Suppressor macrophage treated with lipopolysaccharide for 1 hour (primary cell): ENCODE data around the gene RALY.
A peak's percentile ranks its signal among the peaks of the same experiment; 100 is the strongest.

Experiments used
- DNase-seq, 3 donors: peaks; one replicate each; pipeline ENCODE4 v3.0.0-alpha.2; 2020 to 2022

Gene RALY

GRCh38 chr20:33990075-33990474, 3.6 kb upstream of the RALY start:
- DNase-seq = no peak

- DNase-seq = no peak
These were observed 2.2 kb upstream of the RALY start for GRCh38 chr20:33991502-33991901.

GRCh38 chr20:33992145-33992922, 1.4 kb upstream of the RALY start:
- peak in 2 of 3 donors; percentile 29 to 32 for DNase-seq

- peak; percentile 99 to 100 (median 99) for DNase-seq
These were observed 662 bp upstream of the RALY start for GRCh38 chr20:33992923-33993575.

- peak; percentile 87 to 96 (median 89) for DNase-seq
These were observed 657 bp downstream of the RALY start for GRCh38 chr20:33994222-33994913.

GRCh38 chr20:33995053-33995831, 1.5 kb downstream of the RALY start:
- peak; percentile 48 to 66 (median 62) for DNase-seq

- DNase-seq = no peak
These were observed 5.4 kb downstream of the RALY start for GRCh38 chr20:33999025-33999649.

- no peak for DNase-seq
These were observed 7.7 kb downstream of the RALY start for GRCh38 chr20:34001378-34001777.

- no peak for DNase-seq
These were observed 10.5 kb downstream of the RALY start for GRCh38 chr20:34004227-34004626.

- no peak for DNase-seq
These were observed 11.2 kb downstream of the RALY start for GRCh38 chr20:34004790-34005457.

- DNase-seq = no peak
These were observed 12.9 kb downstream of the RALY start for GRCh38 chr20:34006619-34007018.

- DNase-seq = no peak
These were observed 14.8 kb downstream of the RALY start for GRCh38 chr20:34008477-34008876.

GRCh38 chr20:34010405-34010931, 16.8 kb downstream of the RALY start:
- DNase-seq = peak; percentile 18 to 46 (median 40)

GRCh38 chr20:34011275-34011674, 17.6 kb downstream of the RALY start:
- no peak for DNase-seq

GRCh38 chr20:34012330-34012729, 18.6 kb downstream of the RALY start:
- no peak for DNase-seq

GRCh38 chr20:34012735-34013134, 19.0 kb downstream of the RALY start:
- DNase-seq = no peak

GRCh38 chr20:34013554-34013953, 19.8 kb downstream of the RALY start:
- no peak for DNase-seq

GRCh38 chr20:34014878-34015277, 21.2 kb downstream of the RALY start:
- no peak for DNase-seq

GRCh38 chr20:34015401-34016335, 22.0 kb downstream of the RALY start:
- no peak for DNase-seq

GRCh38 chr20:34016736-34017135, 23.0 kb downstream of the RALY start:
- no peak for DNase-seq
